Large intestine (tissue), 12 donors: Measurements from ENCODE around the gene TMEM52. TPM values are rescaled to one million over a fixed set of nuclear protein-coding genes. Genes with fewer than 3 reads are reported as not detected.
A peak's percentile ranks its signal among the peaks of the same experiment; 100 is the strongest.

Experiments used
- DNase-seq, 2 donors: peaks; one replicate each; pipeline versions ENCODE4 v3.0.0 to v3.0.0-alpha.2; 2013
- H3K27ac ChIP-seq: one replicate; pipeline ENCODE4 v1.5.1; 2013; ENCODE audit warnings: low read length
- H3K27me3 ChIP-seq: 2 replicates; pipeline ENCODE4 v1.6.1; 2013; ENCODE audit warnings: low read length; ENCODE audit not compliant: control insufficient read depth, insufficient read depth
- H3K36me3 ChIP-seq: 2 replicates; pipeline ENCODE4 v1.6.1; 2013; ENCODE audit warnings: low read length; ENCODE audit not compliant: control insufficient read depth, insufficient read depth
- H3K4me1 ChIP-seq: one replicate; pipeline ENCODE4 v1.6.1; 2013; ENCODE audit warnings: low read length; ENCODE audit not compliant: control insufficient read depth, insufficient read depth
- H3K4me3 ChIP-seq: one replicate; pipeline ENCODE4 v1.5.1; 2013; ENCODE audit warnings: low read length
- H3K9me3 ChIP-seq: one replicate; pipeline ENCODE4 v1.6.1; 2013; ENCODE audit warnings: mild to moderate bottlenecking, low read depth, low read length, moderate library complexity; ENCODE audit not compliant: control insufficient read depth
- WGBS: methylation state at CpG from one replicate; pipeline ENCODE4 v1.1.5; 2013; ENCODE audit warnings: low lambda C conversion rate; ENCODE audit not compliant: insufficient coverage; 5-methylcytosine and 5-hydroxymethylcytosine counted together
- long read RNA-seq, 11 donors: transcript quantifications; one replicate each; lab custom pipeline, GENCODE V29; 2026
- polyA plus RNA-seq: library from polyadenylated mRNA; unstranded; fragments of 120-200 nt; gene quantifications from one replicate; pipeline ENCODE4 v1.2.1, GENCODE V29; 2013

Gene TMEM52
- polyA plus RNA-seq, result 18.5 TPM
- long read RNA-seq, donor 1, partial matches to known transcripts, result 0 of 5 reads
- long read RNA-seq, donor 1, other reads (novel, unspliced or antisense), result 0 of 5 reads
- long read RNA-seq, donor 2, transcript TMEM52-201 (5 exons, 929 nt), result major isoform, 11 of 20 reads
- long read RNA-seq, donor 2, partial matches to known transcripts, result 5 of 20 reads
- long read RNA-seq, donor 2, other reads (novel, unspliced or antisense), result 0 of 20 reads
- long read RNA-seq, donor 3, result 0 reads
- long read RNA-seq, donor 4, partial matches to known transcripts, result 0 of 3 reads
- long read RNA-seq, donor 4, other reads (novel, unspliced or antisense), result 0 of 3 reads
- long read RNA-seq, donor 5, partial matches to known transcripts, result 0 of 5 reads
- long read RNA-seq, donor 5, other reads (novel, unspliced or antisense), result 0 of 5 reads
- long read RNA-seq, donor 6, partial matches to known transcripts, result 0 of 3 reads
- long read RNA-seq, donor 6, other reads (novel, unspliced or antisense), result 0 of 3 reads
- long read RNA-seq, donor 7, partial matches to known transcripts, result 0 of 2 reads
- long read RNA-seq, donor 7, other reads (novel, unspliced or antisense), result 0 of 2 reads
- long read RNA-seq, donor 8, transcript TMEM52-203 (2 exons, 1,118 nt), result minor isoform, 5 of 13 reads
- long read RNA-seq, donor 8, transcript TMEM52-201 (5 exons, 929 nt), result major isoform, 6 of 13 reads
- long read RNA-seq, donor 8, partial matches to known transcripts, result 0 of 13 reads
- long read RNA-seq, donor 8, other reads (novel, unspliced or antisense), result 0 of 13 reads
- long read RNA-seq, donor 9, partial matches to known transcripts, result 0 of 9 reads
- long read RNA-seq, donor 9, other reads (novel, unspliced or antisense), result 0 of 9 reads
- long read RNA-seq, donor 10, partial matches to known transcripts, result 0 of 8 reads
- long read RNA-seq, donor 10, other reads (novel, unspliced or antisense), result 0 of 8 reads
- long read RNA-seq, donor 11, transcript TMEM52-201 (5 exons, 929 nt), result major isoform, 5 of 5 reads
- long read RNA-seq, donor 11, partial matches to known transcripts, result 0 of 5 reads
- long read RNA-seq, donor 11, other reads (novel, unspliced or antisense), result 0 of 5 reads

GRCh38 chr1:1918901-1919303 lies at the start of gene TMEM52:
Gene TMEM52 (minus strand): TSS chr1:1919279. CDS start chr1:1919265, 14 bp downstream.
- DNase-seq, result no peak
- peak within 1 kb of the TSS; percentile 63 for H3K27ac ChIP-seq
- H3K36me3 ChIP-seq, result no peaks in the 10 kb centered on the region
- peaks cover 60% of the 10 kb centered on the region for H3K4me1 ChIP-seq
- H3K27me3 ChIP-seq, result no peaks in the 10 kb centered on the region
- peaks cover 5% of the 10 kb centered on the region for H3K9me3 ChIP-seq
- no CpG with 5 or more reads among the region's 44 CpGs for WGBS
- H3K4me3 ChIP-seq, result peak within 1 kb of the TSS; percentile 40

- Histone ChIP-seq H3K4me1 (no peaks in the 10 kb centered on the region), H3K27ac (no peak overlapping the region), H3K9me3 (peaks cover 14% of the 10 kb centered on the region), H3K4me3 (no peak overlapping the region), H3K27me3 (peaks cover 21% of the 10 kb centered on the region), H3K36me3 (no peaks in the 10 kb centered on the region)
- 100% methylated on average over 1 of the region's 3 CpGs for WGBS
- no peak for DNase-seq
These were observed 48.8 kb upstream of the TMEM52 start for GRCh38 chr1:1967879-1968278.

- Histone ChIP-seq H3K36me3 (no peaks in the 10 kb centered on the region), H3K9me3 (peaks cover 14% of the 10 kb centered on the region), H3K4me3 (no peak overlapping the region), H3K4me1 (no peaks in the 10 kb centered on the region), H3K27ac (no peak overlapping the region), H3K27me3 (peaks cover 21% of the 10 kb centered on the region)
- no CpG with 5 or more reads among the region's 16 CpGs for WGBS
- no peak for DNase-seq
These were observed 48.1 kb upstream of the TMEM52 start for GRCh38 chr1:1967151-1967550.

GRCh38 chr1:1966071-1966740 lies 47.1 kb upstream of the TMEM52 start:
- H3K36me3 ChIP-seq, result no peaks in the 10 kb centered on the region
- WGBS, result 70% methylated on average over 3 of the region's 38 CpGs
- no peak overlapping the region for H3K27ac ChIP-seq
- H3K9me3 ChIP-seq, result peaks cover 12% of the 10 kb centered on the region
- H3K4me1 ChIP-seq, result no peaks in the 10 kb centered on the region
- H3K4me3 ChIP-seq, result no peak overlapping the region
- no peak for DNase-seq
- peaks cover 28% of the 10 kb centered on the region for H3K27me3 ChIP-seq

- no peak for DNase-seq
- no peak overlapping the region for H3K27ac ChIP-seq
- H3K9me3 ChIP-seq, result peaks cover 12% of the 10 kb centered on the region
- H3K36me3 ChIP-seq, result no peaks in the 10 kb centered on the region
- H3K4me1 ChIP-seq, result peaks cover 2% of the 10 kb centered on the region
- peaks cover 32% of the 10 kb centered on the region for H3K27me3 ChIP-seq
- no CpG with 5 or more reads among the region's 10 CpGs for WGBS
- H3K4me3 ChIP-seq, result no peak overlapping the region
These were observed 46.5 kb upstream of the TMEM52 start for GRCh38 chr1:1965546-1965945.

- H3K27me3 ChIP-seq, result peaks cover 32% of the 10 kb centered on the region
These were observed 45.7 kb upstream of the TMEM52 start for GRCh38 chr1:1964811-1965210.

GRCh38 chr1:1963570-1963969 lies 44.5 kb upstream of the TMEM52 start:
- H3K4me1 ChIP-seq, result peaks cover 7% of the 10 kb centered on the region
- no peak for DNase-seq
- no peak overlapping the region for H3K4me3 ChIP-seq
- no peaks in the 10 kb centered on the region for H3K36me3 ChIP-seq
- peaks cover 32% of the 10 kb centered on the region for H3K27me3 ChIP-seq
- WGBS, result no CpG with 5 or more reads among the region's 17 CpGs
- H3K9me3 ChIP-seq, result no peaks in the 10 kb centered on the region
- no peak overlapping the region for H3K27ac ChIP-seq

More at GRCh38 chr1:1964811-1965210, 45.7 kb upstream of the TMEM52 start:
- Histone ChIP-seq H3K4me1 (peaks cover 7% of the 10 kb centered on the region), H3K4me3 (no peak overlapping the region), H3K9me3 (peaks cover 8% of the 10 kb centered on the region), H3K27ac (no peak overlapping the region), H3K36me3 (no peaks in the 10 kb centered on the region)
- WGBS, result no CpG with 5 or more reads among the region's 25 CpGs
- DNase-seq, result no peak

- Histone ChIP-seq H3K9me3 (no peaks in the 10 kb centered on the region), H3K4me3 (no peak overlapping the region), H3K36me3 (no peaks in the 10 kb centered on the region), H3K27me3 (peaks cover 32% of the 10 kb centered on the region), H3K4me1 (peaks cover 7% of the 10 kb centered on the region), H3K27ac (no peak overlapping the region)
- DNase-seq, result no peak
- 80% methylated on average over 1 of the region's 2 CpGs for WGBS
These were observed 43.7 kb upstream of the TMEM52 start for GRCh38 chr1:1962752-1963151.

- no peak overlapping the region for H3K4me3 ChIP-seq
- peaks cover 7% of the 10 kb centered on the region for H3K4me1 ChIP-seq
- peaks cover 25% of the 10 kb centered on the region for H3K27me3 ChIP-seq
- no peak overlapping the region for H3K27ac ChIP-seq
- no peak for DNase-seq
- 70% methylated on average over 2 of the region's 17 CpGs for WGBS
- no peaks in the 10 kb centered on the region for H3K36me3 ChIP-seq
- no peaks in the 10 kb centered on the region for H3K9me3 ChIP-seq
These were observed 41.6 kb upstream of the TMEM52 start for GRCh38 chr1:1960480-1961196.
